NCI-H226 (cell line): ENCODE data around the gene PARVA.

Experiments used
- DNase-seq: peaks from one replicate; pipeline ENCODE4 v3.0.0-alpha.2; 2015

Gene PARVA

DNA sequence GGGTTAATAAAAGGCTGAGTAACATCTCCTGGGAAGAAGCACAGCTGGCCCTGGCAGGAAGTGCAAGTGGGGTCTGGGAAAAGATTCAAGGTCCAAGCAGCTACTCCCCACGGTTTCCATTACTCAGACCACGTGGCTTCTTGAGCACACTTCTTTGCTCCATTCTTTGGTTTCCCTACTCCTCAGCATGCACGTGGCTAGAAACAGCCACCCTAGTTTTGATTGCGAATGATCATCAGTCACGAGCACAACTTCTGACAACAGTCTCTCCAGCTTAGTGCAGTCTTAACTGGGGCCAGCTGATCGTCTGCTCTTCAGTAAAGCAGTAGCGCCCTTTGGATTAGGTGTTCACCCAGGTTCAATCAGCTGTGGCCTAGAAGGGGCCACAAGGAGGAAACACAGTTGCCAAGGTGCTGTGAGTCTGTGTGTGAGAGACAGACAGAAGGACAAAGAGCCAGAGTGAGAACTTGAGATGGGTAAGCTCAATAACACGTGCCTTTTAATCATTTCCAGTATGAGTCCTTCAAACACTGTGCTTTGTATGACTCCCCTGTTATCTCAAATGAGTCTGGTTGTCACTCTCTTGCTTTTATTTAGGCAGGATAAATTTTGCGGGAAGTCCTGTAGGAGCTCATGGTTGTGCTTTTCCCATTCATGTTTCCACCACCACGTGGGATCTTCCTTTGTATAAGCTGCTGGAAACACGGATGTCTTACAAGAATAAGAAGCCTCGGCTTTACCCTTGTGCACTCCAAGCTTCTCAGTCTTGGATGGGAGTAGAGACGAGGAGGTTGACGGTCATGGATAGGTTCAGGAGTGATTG, 901 bp upstream of the PARVA start:
- no peak for DNase-seq

GRCh38 chr11:12377824-12378593, 638 bp downstream of the PARVA start:
- DNase-seq, result peak; percentile 83

DNA sequence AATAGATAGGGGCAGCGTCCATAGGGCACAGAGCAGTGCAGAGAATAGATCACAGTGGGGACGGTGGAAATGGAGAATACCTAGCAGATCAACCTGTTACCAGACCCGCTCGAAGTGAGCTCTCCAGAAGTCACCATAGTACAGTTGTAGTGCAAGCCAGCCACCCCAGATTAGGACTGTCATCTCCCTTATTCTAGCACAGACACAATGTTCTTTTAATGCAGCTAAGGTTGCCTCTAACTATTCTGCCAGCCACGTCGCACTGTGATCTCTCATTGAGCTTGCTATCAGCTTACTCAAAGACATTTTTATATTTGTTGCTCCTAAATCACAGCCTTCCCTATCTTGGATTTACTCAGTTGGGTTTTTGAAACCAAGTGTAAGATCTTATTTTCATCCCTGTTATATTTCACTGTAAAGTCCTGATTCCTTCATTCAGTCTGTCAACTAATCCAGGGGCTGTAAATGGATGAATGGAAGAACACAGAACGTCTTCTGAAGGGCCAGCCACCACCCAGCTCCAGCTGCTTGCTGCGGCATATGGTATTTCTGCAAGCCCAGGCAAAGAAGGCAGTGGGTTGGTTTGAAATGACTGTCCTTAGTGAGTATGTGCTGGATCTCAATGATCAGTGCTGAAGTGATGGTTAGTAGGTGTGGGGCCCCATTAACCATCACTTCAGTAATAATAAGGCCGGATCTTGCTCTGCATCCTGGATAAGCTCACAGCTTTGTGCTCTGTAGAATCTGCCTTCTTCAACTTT, 3.4 kb downstream of the PARVA start:
- no peak for DNase-seq

DNA sequence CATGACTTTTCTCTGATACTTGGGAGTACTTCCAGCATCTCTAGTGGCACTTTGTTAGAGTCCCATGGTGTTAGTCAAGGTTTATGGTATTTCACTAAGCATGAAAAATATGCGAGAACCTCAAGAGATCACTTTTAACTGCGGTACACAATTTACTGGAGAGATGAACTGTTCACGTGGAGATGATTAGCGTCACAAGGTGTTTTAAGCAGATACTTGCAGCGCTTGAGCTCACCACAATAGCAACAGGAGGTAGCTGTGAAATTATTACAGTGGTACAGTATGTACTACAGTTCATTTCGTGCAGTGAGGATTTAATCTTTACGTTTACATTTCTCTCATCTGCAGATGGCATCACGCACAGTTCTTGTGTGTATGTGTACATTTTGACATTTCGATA, 4.5 kb downstream of the PARVA start:
- no peak for DNase-seq

- no peak for DNase-seq
Observed at GRCh38 chr11:12382451-12382850, 5.1 kb downstream of the PARVA start.

DNA sequence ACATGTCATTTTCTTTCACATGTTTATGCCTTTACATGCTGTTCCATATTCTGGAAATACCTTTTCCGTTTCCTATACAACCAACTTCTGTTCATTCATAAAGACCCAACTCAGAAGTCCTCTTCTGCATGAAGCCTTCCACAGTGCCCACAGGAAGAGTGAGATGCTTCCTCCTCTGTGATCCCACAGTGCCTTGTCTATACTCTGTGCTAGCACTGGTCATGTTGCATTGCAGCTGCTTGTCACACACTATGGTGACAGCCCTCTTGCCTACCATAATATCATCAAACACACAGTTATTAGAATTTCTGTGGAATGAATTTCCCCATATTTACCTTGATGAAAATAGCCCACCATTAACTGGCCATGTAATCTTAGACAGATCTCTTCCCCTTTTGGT, 8.9 kb downstream of the PARVA start:
- no peak for DNase-seq

- no peak for DNase-seq
Observed at GRCh38 chr11:12386745-12387144, 9.4 kb downstream of the PARVA start.

- no peak for DNase-seq
Observed at GRCh38 chr11:12388173-12388572, 10.8 kb downstream of the PARVA start.

DNA sequence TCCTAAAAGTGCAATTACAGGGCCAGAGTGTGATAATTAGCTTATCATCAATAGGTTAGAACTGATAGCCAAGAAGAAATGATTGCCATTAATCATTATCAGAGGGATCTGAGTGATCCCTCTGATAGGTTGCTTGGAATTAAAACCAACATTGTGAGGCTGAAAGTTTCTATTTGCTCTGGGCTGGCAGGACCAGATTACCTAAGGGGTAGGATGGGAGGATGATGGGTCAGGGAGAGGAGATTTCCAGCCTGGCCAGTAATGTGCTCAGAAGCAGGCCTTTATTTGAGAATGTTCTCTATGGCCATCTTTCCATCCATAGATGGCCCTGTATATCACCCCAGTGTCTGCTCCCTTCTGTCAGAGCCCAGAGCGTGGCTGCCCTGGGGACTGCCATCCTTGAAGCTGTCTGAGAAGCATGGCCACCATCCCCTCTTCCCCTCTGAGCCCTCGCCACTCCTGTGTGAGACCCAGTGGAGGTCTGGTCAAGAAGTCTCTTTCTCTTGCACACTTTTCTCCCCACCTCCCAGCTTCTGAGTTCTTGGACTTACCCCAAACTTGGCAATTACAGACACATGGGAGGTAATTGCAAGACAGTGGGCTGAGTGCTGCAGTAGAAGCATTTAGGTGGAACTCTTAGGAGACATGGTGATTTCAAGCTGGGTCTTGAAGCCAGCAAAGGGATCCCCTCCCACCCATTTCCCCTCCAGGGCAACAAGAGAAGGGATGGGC, 11.7 kb downstream of the PARVA start:
- no peak for DNase-seq

GRCh38 chr11:12389676-12390657, 12.6 kb downstream of the PARVA start:
- peak; percentile 53 for DNase-seq

GRCh38 chr11:12390687-12391110, 13.3 kb downstream of the PARVA start:
- peak; percentile 54 for DNase-seq

- DNase-seq, result no peak
Observed at GRCh38 chr11:12392672-12393071, 15.3 kb downstream of the PARVA start.

DNA sequence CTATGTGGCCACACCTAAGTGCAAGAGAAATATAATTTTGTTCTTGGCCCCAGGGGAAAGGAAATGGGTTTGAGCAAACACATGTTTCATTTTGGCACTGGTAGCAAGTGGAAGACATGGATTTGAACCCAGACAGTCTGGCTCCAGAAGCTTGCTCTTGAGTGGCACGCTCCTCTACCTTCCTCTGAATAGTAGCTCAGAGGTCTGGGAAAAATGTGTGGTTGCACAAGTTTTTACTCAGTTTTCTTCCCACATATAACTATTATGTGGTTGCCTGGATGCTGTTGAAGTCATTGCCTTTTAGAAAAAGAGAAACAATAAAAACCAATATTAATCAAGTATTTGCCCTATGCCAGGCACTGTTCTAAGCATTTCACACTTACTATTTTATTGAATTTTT, 16.3 kb downstream of the PARVA start:
- peak; percentile 16 for DNase-seq

DNA sequence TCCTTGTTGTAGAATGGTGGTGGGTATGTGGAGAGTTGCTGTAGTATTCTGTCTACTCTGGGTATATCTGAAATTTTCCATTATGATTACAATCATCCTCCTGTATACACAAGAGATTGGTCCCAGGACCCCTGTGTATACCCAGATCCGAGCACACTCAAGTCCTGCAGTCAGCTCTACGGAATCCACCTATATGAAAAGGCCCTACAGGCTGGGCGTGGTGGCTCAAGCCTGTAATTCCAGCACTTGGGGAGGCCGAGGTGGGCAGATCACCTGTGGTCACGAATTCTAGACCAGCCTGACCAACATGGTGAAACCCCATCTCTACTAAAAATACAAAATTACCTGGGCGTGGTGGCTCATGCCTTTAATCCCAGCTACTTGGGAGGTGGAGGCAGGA, 17.2 kb downstream of the PARVA start:
- DNase-seq, result no peak

- DNase-seq, result no peak
Observed at GRCh38 chr11:12395333-12395732, 18.0 kb downstream of the PARVA start.

- DNase-seq, result peak; percentile 98
Observed at GRCh38 chr11:12397931-12398334, 20.6 kb downstream of the PARVA start.

DNA sequence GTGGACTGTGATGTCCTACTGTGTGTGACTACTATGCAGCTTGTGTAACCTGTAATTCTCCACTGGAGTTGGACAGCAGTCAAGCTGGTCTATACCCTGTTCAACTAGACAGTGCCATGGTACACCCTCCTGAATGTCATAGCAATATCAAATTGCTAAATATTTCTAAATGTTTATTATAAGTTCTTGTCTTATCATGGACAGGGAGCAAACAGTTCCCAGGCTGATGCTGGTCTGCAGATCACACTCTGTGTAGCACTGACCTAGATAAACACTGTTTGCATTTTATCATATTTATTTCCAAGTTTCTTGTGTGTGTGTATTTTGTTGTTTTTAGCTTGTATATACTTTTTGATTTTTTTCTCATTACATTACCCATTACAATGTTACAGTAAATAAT, 22.0 kb downstream of the PARVA start:
- no peak for DNase-seq

GRCh38 chr11:12402025-12402424, 24.7 kb downstream of the PARVA start:
- peak; percentile 56 for DNase-seq

DNA sequence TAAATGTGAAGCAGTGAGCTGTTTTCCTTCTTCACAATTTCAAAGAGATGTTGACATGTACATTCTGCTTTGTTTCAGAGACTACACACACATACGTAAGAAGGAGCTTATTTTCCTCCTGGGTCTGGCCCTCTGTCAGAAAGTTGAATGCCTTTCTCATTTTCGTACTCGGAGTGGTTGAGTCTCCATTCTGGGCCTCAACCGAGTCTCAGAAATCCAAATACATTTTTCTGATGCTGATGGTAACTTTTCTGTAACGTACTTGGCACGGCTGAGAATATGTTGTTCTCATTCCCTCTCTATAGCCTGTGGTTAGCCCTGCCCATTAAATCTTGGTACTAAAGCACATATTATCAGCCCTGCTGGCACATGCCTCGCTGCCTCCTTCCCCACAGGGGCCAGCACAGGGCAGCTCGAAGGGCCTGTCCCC, 25.3 kb downstream of the PARVA start:
- DNase-seq, result peak; percentile 73

GRCh38 chr11:12403122-12403996, 26.0 kb downstream of the PARVA start:
- peak; percentile 86 for DNase-seq

DNA sequence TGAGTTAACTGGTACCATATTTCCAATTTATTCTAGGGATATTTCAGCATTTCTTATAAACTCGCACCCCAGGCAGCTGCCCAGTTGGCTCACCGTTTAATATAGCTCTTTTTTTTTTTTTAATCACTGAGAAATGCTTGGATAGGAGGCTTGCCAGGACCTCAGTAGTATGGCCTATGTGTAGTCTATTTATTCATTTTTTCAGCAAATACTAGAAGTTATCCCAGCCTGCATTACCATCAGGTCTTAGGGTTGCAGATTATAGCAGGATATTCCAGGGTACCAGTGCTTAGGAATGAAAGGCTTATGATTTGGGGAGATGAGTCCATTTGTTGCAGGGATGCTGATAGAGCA, 26.6 kb downstream of the PARVA start:
- DNase-seq, result no peak
